Erythroblast (primary cell): ENCODE measurements around the gene DIS3L.

Source experiments
- DNase-seq, 2 experiments: peaks; one replicate each; lab custom pipeline; 2025; lab: John Stamatoyannopoulos, UW
- GATA1 ChIP-seq: IDR thresholded peaks from 2 replicates; pipeline ENCODE4 v1.6.1; 2011; ENCODE audit warnings: low read depth, mild to moderate bottlenecking, control low read depth, low read length, moderate library complexity
- POLR2A ChIP-seq: IDR thresholded peaks from 2 replicates; pipeline ENCODE4 v1.6.1; 2011; ENCODE audit warnings: mild to moderate bottlenecking, low read length

Gene DIS3L

DNA sequence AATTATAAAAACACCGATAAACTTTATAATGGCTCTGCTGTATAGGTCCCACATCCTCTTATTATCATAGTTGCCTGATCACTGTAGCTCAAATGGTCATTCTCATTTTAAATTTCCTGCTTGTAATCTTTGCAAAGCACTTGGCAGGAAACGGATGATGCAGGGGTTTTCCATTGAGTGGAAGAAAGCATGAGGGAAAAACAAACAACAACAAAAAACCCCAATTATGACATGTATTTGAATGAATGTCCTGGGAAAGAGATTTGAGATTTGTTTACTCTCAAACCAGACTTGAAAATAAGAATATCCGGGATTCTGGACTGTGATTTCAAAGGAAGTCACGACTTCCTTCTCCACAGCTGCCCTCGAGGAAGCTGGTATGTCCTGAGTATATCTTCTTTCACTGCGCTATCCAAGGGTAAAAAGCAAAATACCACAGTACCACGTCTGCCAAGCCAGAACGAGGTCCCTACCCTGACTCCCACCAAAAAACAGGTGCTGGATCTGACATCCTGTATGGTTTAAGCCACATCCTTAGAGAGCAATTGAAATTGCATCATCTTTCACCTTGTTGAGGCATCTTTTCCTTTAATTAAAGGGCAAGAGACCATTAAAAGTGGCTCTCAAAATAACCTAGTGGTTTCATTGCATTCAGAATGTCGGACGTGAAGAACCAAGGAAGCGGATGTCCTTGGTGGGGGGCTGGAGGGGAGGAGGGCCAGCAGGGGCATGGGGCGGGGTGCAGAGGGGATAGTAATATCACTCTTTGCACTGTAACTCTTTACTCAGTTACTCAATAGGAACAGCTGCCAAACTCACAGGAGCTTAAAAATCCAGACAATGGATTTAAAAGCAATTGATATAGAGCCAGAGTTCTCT, 76.6 kb downstream of the DIS3L start:
- DNase-seq, result no peak
- TF ChIP-seq GATA1 (no peak), POLR2A (no peak)

DNA sequence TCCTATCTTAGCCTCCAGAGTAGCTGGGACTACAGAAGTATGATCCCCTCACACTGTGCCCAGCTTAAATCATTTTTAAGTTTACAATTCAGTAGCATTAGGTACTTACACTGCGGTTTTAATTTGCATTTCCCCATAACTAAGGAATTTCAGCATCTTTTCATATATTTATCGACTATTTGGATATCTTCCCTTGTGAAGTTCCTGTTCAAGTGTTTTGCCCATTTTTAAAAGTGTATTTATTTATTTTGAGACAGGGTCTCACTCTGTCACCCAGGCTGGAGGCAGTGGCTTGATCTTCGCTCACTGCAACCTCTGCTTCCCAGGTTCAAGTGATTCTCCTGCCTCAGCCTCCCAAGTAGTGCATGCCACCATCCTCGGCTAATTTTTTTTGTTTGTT, 80.8 kb downstream of the DIS3L start:
- DNase-seq, result no peak
- no peak for TF ChIP-seq POLR2A
- TF ChIP-seq GATA1, result no peak

DNA sequence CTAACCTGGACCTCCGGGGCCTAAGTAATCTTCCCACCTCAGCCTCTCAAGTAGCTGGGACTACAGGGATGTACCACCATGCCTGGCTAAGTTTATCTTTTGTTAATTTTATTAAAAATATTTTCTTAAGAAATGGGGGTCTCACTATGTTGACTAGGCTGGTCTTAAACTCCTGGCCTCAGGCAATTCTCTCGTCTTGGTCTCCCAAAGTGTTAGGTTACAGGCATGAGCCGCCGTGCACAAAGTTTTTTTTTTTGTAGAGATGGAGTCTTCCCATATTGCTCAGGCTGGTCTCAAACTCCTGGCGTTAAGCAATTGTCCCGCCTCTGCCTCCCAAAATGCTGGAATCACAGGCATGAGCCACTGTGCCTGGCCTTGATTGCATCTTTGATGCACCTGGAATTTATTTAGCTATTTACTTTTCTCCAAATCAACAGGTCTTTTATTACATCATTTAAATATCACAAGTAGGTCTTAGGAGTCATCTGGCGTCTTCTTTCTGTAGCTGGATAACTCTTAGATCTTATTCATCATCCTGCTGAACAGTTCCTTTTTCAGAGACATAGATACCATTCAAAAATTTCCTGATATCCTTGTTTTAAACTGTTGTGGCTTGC, 85.6 kb downstream of the DIS3L start:
- no peak for TF ChIP-seq POLR2A
- TF ChIP-seq GATA1, result no peak

DNA sequence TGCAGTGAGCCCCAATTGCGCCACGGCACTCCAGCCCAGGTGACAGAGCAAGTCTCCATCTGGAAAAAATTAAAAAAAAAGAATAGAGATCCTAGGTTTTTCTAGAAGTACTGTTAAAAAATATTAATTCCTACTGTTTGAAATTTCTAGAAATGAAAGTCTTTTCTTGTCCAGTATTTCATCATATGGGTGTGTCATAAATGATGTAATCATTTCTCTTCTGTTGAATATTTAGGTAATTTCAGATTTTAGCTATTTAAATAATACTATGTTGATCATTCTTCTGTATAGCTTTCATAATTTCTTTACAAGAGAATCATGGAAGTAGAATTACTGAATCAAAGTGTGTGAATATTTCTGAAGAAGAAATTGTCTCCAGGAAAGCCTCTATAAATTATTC, 88.0 kb downstream of the DIS3L start:
- DNase-seq, result peak in 1 of 2 experiments; percentile 15

More for the DNA sequence above, 85.6 kb downstream of the DIS3L start:
- no peak for DNase-seq
